T-cell (primary cell): ENCODE results near the gene SLC7A6OS. TPM values are rescaled to one million over a fixed set of nuclear protein-coding genes. Genes with fewer than 3 reads are reported as not detected.
A peak's percentile ranks its signal among the peaks of the same experiment; 100 is the strongest.

Experiments
- ATAC-seq, 4 experiments: fragments of 200-7000 bp in 3 of 4; fragments of 150-1000 bp in 1 of 4; cut with Tn5 transposase; replicated peaks in 1 of 4; 1 replicate in 3 of 4; 2 replicates in 1 of 4; pipeline ENCODE4 v1.10.0; 2021; ENCODE audit warnings: moderate library complexity in 3 of 4, mild to moderate bottlenecking in 2 of 4, moderate number of reproducible peaks in 1 of 4
- CTCF ChIA-PET, 2 donors: fragments of 300-600 bp; sonication (Branson Sonifier 250); formaldehyde crosslinking; loops; one replicate each; lab custom pipeline; 2022; ENCODE audit warnings: antibody characterized with exemption in 2 of 2; lab: Charles Lee
- POLR2A ChIA-PET, 2 donors: fragments of 300-600 bp; sonication (Branson Sonifier 250); formaldehyde crosslinking; loops; one replicate each; lab custom pipeline; 2022; ENCODE audit warnings: antibody characterized with exemption in 2 of 2; lab: Charles Lee
- DNase-seq, 35 experiments: peaks; one replicate each; pipeline versions ENCODE4 v3.0.0 to v3.0.0-alpha.2; 2013 to 2023
- H3K27ac ChIP-seq: one replicate; pipeline ENCODE4 v1.5.1; 2013; ENCODE audit warnings: low read length
- H3K27me3 ChIP-seq, 2 experiments: replicated peaks in 1 of 2; 1 replicate in 1 of 2; 2 replicates in 1 of 2; pipeline versions ENCODE4 v1.6.1 to v1.7.0; 2013; ENCODE audit warnings: low read length in 1 of 2, mixed read lengths in 1 of 2; ENCODE audit not compliant: control insufficient read depth in 2 of 2, insufficient read depth in 2 of 2; ENCODE audit errors: extremely low read depth in 1 of 2
- H3K36me3 ChIP-seq, 2 donors: 1 replicate in 1 of 2; 2 replicates in 1 of 2; pipeline versions ENCODE4 v1.6.1 to v1.7.0; 2013; ENCODE audit warnings: low read length in 1 of 2; ENCODE audit not compliant: control insufficient read depth in 2 of 2, insufficient read depth in 1 of 2; ENCODE audit errors: extremely low read depth in 1 of 2
- H3K4me1 ChIP-seq, 2 experiments: 1 replicate in 1 of 2; 2 replicates in 1 of 2; pipeline versions ENCODE4 v1.6.1 to v1.7.0; 2013; ENCODE audit warnings: low read length in 2 of 2, mixed read lengths in 1 of 2; ENCODE audit not compliant: insufficient read depth in 2 of 2, control insufficient read depth in 1 of 2; ENCODE audit errors: extremely low read depth in 1 of 2
- H3K4me3 ChIP-seq, 2 donors: 1 replicate in 1 of 2; 2 replicates in 1 of 2; pipeline versions ENCODE4 v1.5.1 to v1.7.0; 2013; ENCODE audit warnings: mild to moderate bottlenecking in 2 of 2, low read length in 1 of 2, moderate library complexity in 1 of 2; ENCODE audit not compliant: control insufficient read depth in 1 of 2; ENCODE audit errors: extremely low read depth in 1 of 2
- H3K9me3 ChIP-seq: 2 replicates; pipeline ENCODE4 v1.7.0; 2013
- H3K27ac Mint-ChIP-seq, 2 donors: one replicate each; pipeline ENCODE4 v1.8.0; 2020 to 2021; ENCODE audit warnings: mild to moderate bottlenecking in 2 of 2, mixed read lengths in 2 of 2
- H3K27me3 Mint-ChIP-seq, 2 donors: one replicate each; pipeline ENCODE4 v1.8.0; 2021 to 2022; ENCODE audit warnings: mixed read lengths in 2 of 2
- H3K36me3 Mint-ChIP-seq: one replicate; pipeline ENCODE4 v1.8.0; 2021; ENCODE audit warnings: mixed read lengths
- H3K4me1 Mint-ChIP-seq, 3 donors: one replicate each; pipeline ENCODE4 v1.8.0; 2020 to 2022; ENCODE audit warnings: mixed read lengths in 3 of 3, mild to moderate bottlenecking in 1 of 3
- H3K4me3 Mint-ChIP-seq, 3 donors: one replicate each; pipeline ENCODE4 v1.8.0; 2020 to 2022; ENCODE audit warnings: mild to moderate bottlenecking in 3 of 3, mixed read lengths in 3 of 3, moderate library complexity in 3 of 3
- H3K9me3 Mint-ChIP-seq, 3 donors: one replicate each; pipeline ENCODE4 v1.8.0; 2020 to 2022; ENCODE audit warnings: mixed read lengths in 3 of 3
- WGBS: methylation state at CpG from one replicate; pipeline ENCODE4 v1.1.5; 2013; ENCODE audit warnings: missing lambda C conversion rate; ENCODE audit not compliant: insufficient coverage; 5-methylcytosine and 5-hydroxymethylcytosine counted together
- total RNA-seq, 35 experiments: library from RNA in 6 of 35; stranded (reverse) in 6 of 35; fragments of 120-200 nt in 1 of 35; gene quantifications; one replicate each; pipeline versions ENCODE4 v1.2.1 to v1.2.4 and lab custom pipeline; 2013 to 2026

SLC7A6OS gene
- total RNA-seq, 5 donors from 2014 or later (not counting 1 experiment from before 2014, with no cell fraction given), result 42.5 to 50.3 (median 43.9) TPM

- Histone ChIP-seq H3K36me3 (peaks cover 25 to 96% of the 10 kb centered on the region in 2 donors), H3K27ac (no peak overlapping the region), H3K4me1 (no peaks in the 10 kb centered on the region), H3K4me3 (no peak overlapping the region), H3K9me3 (no peaks in the 10 kb centered on the region), H3K27me3 (no peaks in the 10 kb centered on the region)
- POLR2A ChIA-PET, result interaction anchor here in 1 of 2 donors (2.0 kb wide), 1 partner anchor 9 kb away, joined by 6 read pairs; no protein-coding TSS in a partner anchor
- Mint-ChIP-seq H3K27me3 (no peaks in the 10 kb centered on the region), H3K9me3 (no peaks in the 10 kb centered on the region), H3K4me3 (no peak overlapping the region), H3K36me3 (peaks cover 69% of the 10 kb centered on the region), H3K27ac (peak overlapping the region; percentile 4 to 71), H3K4me1 (peaks cover 26 to 54% (median 35%) of the 10 kb centered on the region in 3 donors)
- 96% methylated on average over 4 of the region's 5 CpGs for WGBS
- no peak for ATAC-seq
- CTCF ChIA-PET, result interaction anchor here in 1 of 2 donors (0.6 to 1.2 kb wide), 5 partner anchors 9 to 35 kb away, joined by 3 to 4 read pairs (median 3); partner anchors contain the start of gene SLC7A6
- no peak for DNase-seq
Observed at GRCh38 chr16:68298907-68299561, 11.7 kb downstream of the SLC7A6OS start.

- POLR2A ChIA-PET, result interaction anchor here in 1 of 2 donors (0.6 kb wide), 1 partner anchor 32 kb away, joined by 11 read pairs; no protein-coding TSS in a partner anchor
- peak overlapping the region; percentile 54 to 71 for H3K27ac Mint-ChIP-seq
Observed at GRCh38 chr16:68298312-68298711, 12.4 kb downstream of the SLC7A6OS start.

GRCh38 chr16:68297908-68298307, 12.8 kb downstream of the SLC7A6OS start:
- H3K4me3 ChIP-seq, result no peak overlapping the region
- Mint-ChIP-seq H3K27ac (peak overlapping the region; percentile 54 to 75), H3K4me1 (peaks cover 33 to 65% (median 40%) of the 10 kb centered on the region in 3 donors), H3K9me3 (no peaks in the 10 kb centered on the region), H3K36me3 (peaks cover 70% of the 10 kb centered on the region), H3K27me3 (no peaks in the 10 kb centered on the region), H3K4me3 (no peak overlapping the region)
- ATAC-seq, result no peak
- CTCF ChIA-PET, result interaction anchor here in 1 of 2 donors (0.5 kb wide), 1 partner anchor 486 kb away, joined by 3 read pairs; no protein-coding TSS in a partner anchor
- H3K9me3 ChIP-seq, result no peaks in the 10 kb centered on the region
- DNase-seq, result no peak
- POLR2A ChIA-PET, result interaction anchor here in 1 of 2 donors (0.6 kb wide), 1 partner anchor 31 kb away, joined by 11 read pairs; no protein-coding TSS in a partner anchor
- H3K36me3 ChIP-seq, result peaks cover 32 to 98% of the 10 kb centered on the region in 2 donors
- H3K27me3 ChIP-seq, result no peaks in the 10 kb centered on the region
- H3K27ac ChIP-seq, result no peak overlapping the region
- WGBS, result 100% methylated on average over 1 of the region's 3 CpGs
- peaks cover 2 to 8% of the 10 kb centered on the region in 2 experiments for H3K4me1 ChIP-seq

More at GRCh38 chr16:68298312-68298711, 12.4 kb downstream of the SLC7A6OS start:
- peaks cover under 1 to 4% of the 10 kb centered on the region in 2 experiments for H3K4me1 ChIP-seq
- Mint-ChIP-seq H3K27me3 (no peaks in the 10 kb centered on the region), H3K4me1 (peaks cover 32 to 61% (median 38%) of the 10 kb centered on the region in 3 donors), H3K36me3 (peaks cover 69% of the 10 kb centered on the region), H3K9me3 (no peaks in the 10 kb centered on the region), H3K4me3 (no peak overlapping the region)
- no peak for DNase-seq
- H3K36me3 ChIP-seq, result peaks cover 30 to 97% of the 10 kb centered on the region in 2 donors
- H3K27me3 ChIP-seq, result no peaks in the 10 kb centered on the region
- ATAC-seq, result peak in 1 of 4 experiments; percentile 18
- no peaks in the 10 kb centered on the region for H3K9me3 ChIP-seq
- no peak overlapping the region for H3K4me3 ChIP-seq
- H3K27ac ChIP-seq, result no peak overlapping the region
- 100% methylated on average over 1 of the region's 3 CpGs for WGBS
- CTCF ChIA-PET, result interaction anchor here in 1 of 2 donors (1.1 kb wide), 1 partner anchor 10 kb away, joined by 3 read pairs; no protein-coding TSS in a partner anchor

GRCh38 chr16:68296693-68297092, 14.1 kb downstream of the SLC7A6OS start:
- Histone ChIP-seq H3K36me3 (peaks cover 25 to 100% of the 10 kb centered on the region in 2 donors), H3K4me3 (no peak overlapping the region), H3K4me1 (peaks cover 13 to 18% of the 10 kb centered on the region in 2 experiments), H3K27me3 (no peaks in the 10 kb centered on the region), H3K27ac (no peak overlapping the region), H3K9me3 (no peaks in the 10 kb centered on the region)
- ATAC-seq, result no peak
- Mint-ChIP-seq H3K36me3 (peaks cover 68% of the 10 kb centered on the region), H3K27ac (peak overlapping the region; percentile 48 to 75), H3K9me3 (no peaks in the 10 kb centered on the region), H3K4me1 (peaks cover 40 to 68% (median 48%) of the 10 kb centered on the region in 3 donors), H3K27me3 (no peaks in the 10 kb centered on the region), H3K4me3 (no peak overlapping the region)
- 100% methylated on average over 4 of the region's 6 CpGs for WGBS
- DNase-seq, result no peak
- CTCF ChIA-PET, result interaction anchor here (0.6 to 0.7 kb wide), 2 partner anchors 14 to 36 kb away, joined by 3 read pairs; partner anchors contain the start of genes PRMT7 (in 1 of the 2) and SLC7A6OS (in 1 of the 2)
- POLR2A ChIA-PET, result interaction anchor here in 1 of 2 donors (0.6 to 1.0 kb wide), 2 partner anchors 10 to 495 kb away, joined by 3 read pairs; no protein-coding TSS in a partner anchor

GRCh38 chr16:68296291-68296690, 14.5 kb downstream of the SLC7A6OS start:
- peaks cover 44 to 68% (median 50%) of the 10 kb centered on the region in 3 donors for H3K4me1 Mint-ChIP-seq
- CTCF ChIA-PET, result interaction anchor here in 1 of 2 donors (0.7 to 1.3 kb wide), 2 partner anchors 31 to 35 kb away, joined by 3 to 4 read pairs; no protein-coding TSS in a partner anchor
- DNase-seq (no peak), ATAC-seq (no peak)
- H3K27ac Mint-ChIP-seq, result peak overlapping the region; percentile 48 to 75
- Histone ChIP-seq H3K36me3 (peaks cover 25 to 100% of the 10 kb centered on the region in 2 donors), H3K27me3 (no peaks in the 10 kb centered on the region), H3K4me1 (peaks cover 17 to 22% of the 10 kb centered on the region in 2 experiments), H3K4me3 (no peak overlapping the region), H3K27ac (no peak overlapping the region), H3K9me3 (no peaks in the 10 kb centered on the region)
- no peaks in the 10 kb centered on the region for H3K9me3 Mint-ChIP-seq
- 84% methylated on average over 6 of the region's 12 CpGs for WGBS
- H3K4me3 Mint-ChIP-seq, result no peak overlapping the region
- H3K27me3 Mint-ChIP-seq, result no peaks in the 10 kb centered on the region
- peaks cover 68% of the 10 kb centered on the region for H3K36me3 Mint-ChIP-seq
- POLR2A ChIA-PET, result interaction anchor here in 1 of 2 donors (0.6 to 1.0 kb wide), 2 partner anchors 9 to 494 kb away, joined by 3 read pairs; no protein-coding TSS in a partner anchor

GRCh38 chr16:68292425-68292824, 18.3 kb downstream of the SLC7A6OS start:
- DNase-seq (no peak), ATAC-seq (no peak)
- no peaks in the 10 kb centered on the region for H3K27me3 Mint-ChIP-seq
- Histone ChIP-seq H3K27ac (peak overlapping the region; percentile 80), H3K4me3 (no peak overlapping the region), H3K27me3 (no peaks in the 10 kb centered on the region), H3K9me3 (no peaks in the 10 kb centered on the region), H3K36me3 (peaks cover 19 to 83% of the 10 kb centered on the region in 2 donors), H3K4me1 (peaks cover 50 to 61% of the 10 kb centered on the region in 2 experiments)
- POLR2A ChIA-PET, result interaction anchor here in 1 of 2 donors (1.5 kb wide), 1 partner anchor 18 kb away, joined by 4 read pairs; the partner anchor contains the start of genes PRMT7 and SLC7A6OS
- H3K4me1 Mint-ChIP-seq, result peaks cover 65 to 89% (median 66%) of the 10 kb centered on the region in 3 donors
- no peaks in the 10 kb centered on the region for H3K9me3 Mint-ChIP-seq
- peaks cover 64% of the 10 kb centered on the region for H3K36me3 Mint-ChIP-seq
- 81% methylated on average over 2 of the region's 5 CpGs for whole genome bisulfite sequencing
- CTCF ChIA-PET, result no interaction called here
- peak overlapping the region in 1 of 3 donors; percentile 69 for H3K4me3 Mint-ChIP-seq
- H3K27ac Mint-ChIP-seq, result peak overlapping the region; percentile 94
